A549 (cell line): ENCODE data around the gene SSH3.

Experiments
- BCL3 ChIP-seq: fragments of >200 bp; sonication (Bioruptor Twin); formaldehyde crosslinking; IDR thresholded peaks from 3 replicates; pipeline ENCODE4 v1.6.1; 2016
- BHLHE40 ChIP-seq: IDR thresholded peaks from 2 replicates; pipeline ENCODE4 v1.6.1; 2012; ENCODE audit warnings: low read depth, low read length, inconsistent platforms
- CTCF ChIP-seq: fragments of >200 bp; sonication (Bioruptor Twin); formaldehyde crosslinking; IDR thresholded peaks from 3 replicates; pipeline ENCODE4 v1.5.1; 2016
- MAZ ChIP-seq: fragments of 150-350 bp; IDR thresholded peaks from 2 replicates; pipeline ENCODE4 v1.6.1; 2014; ENCODE audit warnings: antibody characterized with exemption, low read depth, low read length, borderline replicate concordance
- POLR2A ChIP-seq: IDR thresholded peaks from 2 replicates; pipeline ENCODE4 v1.6.1; 2012; ENCODE audit warnings: mild to moderate bottlenecking, low read length
- RAD21 ChIP-seq, 2 experiments: fragments of >200 bp in 1 of 2; sonication (Bioruptor Twin) in 1 of 2; formaldehyde crosslinking in 1 of 2; IDR thresholded peaks in 1 of 2; conservative IDR thresholded peaks in 1 of 2; 2 replicates in 1 of 2; 3 replicates in 1 of 2; pipeline ENCODE4 v1.6.1; 2012 to 2018; ENCODE audit warnings: inconsistent platforms in 1 of 2
- REST ChIP-seq: fragments of 200-600 bp; sonication (generic); IDR thresholded peaks from 2 replicates; pipeline ENCODE4 v1.6.1; 2016; ENCODE audit warnings: antibody characterized with exemption, mild to moderate bottlenecking, moderate library complexity
- RNF2 ChIP-seq: fragments of 200-600 bp; sonication (generic); IDR thresholded peaks from 2 replicates; pipeline ENCODE4 v1.6.1; 2016; ENCODE audit warnings: low read depth, mild to moderate bottlenecking, antibody characterized with exemption, moderate library complexity, borderline replicate concordance
- ZSCAN20 ChIP-seq: fragments of 250-450 bp; sonication (Bioruptor Pico); IDR thresholded peaks from 2 replicates; pipeline ENCODE4 v1.8.0; 2022; ENCODE audit warnings: mild to moderate bottlenecking, moderate library complexity

GRCh38 chr11:67269401-67270255 lies 33.7 kb upstream of the SSH3 start:
- TF ChIP-seq CTCF (no peak), RNF2 (no peak), REST (no peak), POLR2A (no peak), ZSCAN20 (CRISPR knock-in tag) (no peak), RAD21 (conservative IDR thresholded peaks at IDR 0.05 in 1 of 2, IDR thresholded peaks at IDR 0.05 in 1 of 2) (no peak), MAZ (no peak), BHLHE40 (no peak), BCL3 (no peak)
